ENCODE results near the gene CXCL17.

The CXCL17 gene

DNA sequence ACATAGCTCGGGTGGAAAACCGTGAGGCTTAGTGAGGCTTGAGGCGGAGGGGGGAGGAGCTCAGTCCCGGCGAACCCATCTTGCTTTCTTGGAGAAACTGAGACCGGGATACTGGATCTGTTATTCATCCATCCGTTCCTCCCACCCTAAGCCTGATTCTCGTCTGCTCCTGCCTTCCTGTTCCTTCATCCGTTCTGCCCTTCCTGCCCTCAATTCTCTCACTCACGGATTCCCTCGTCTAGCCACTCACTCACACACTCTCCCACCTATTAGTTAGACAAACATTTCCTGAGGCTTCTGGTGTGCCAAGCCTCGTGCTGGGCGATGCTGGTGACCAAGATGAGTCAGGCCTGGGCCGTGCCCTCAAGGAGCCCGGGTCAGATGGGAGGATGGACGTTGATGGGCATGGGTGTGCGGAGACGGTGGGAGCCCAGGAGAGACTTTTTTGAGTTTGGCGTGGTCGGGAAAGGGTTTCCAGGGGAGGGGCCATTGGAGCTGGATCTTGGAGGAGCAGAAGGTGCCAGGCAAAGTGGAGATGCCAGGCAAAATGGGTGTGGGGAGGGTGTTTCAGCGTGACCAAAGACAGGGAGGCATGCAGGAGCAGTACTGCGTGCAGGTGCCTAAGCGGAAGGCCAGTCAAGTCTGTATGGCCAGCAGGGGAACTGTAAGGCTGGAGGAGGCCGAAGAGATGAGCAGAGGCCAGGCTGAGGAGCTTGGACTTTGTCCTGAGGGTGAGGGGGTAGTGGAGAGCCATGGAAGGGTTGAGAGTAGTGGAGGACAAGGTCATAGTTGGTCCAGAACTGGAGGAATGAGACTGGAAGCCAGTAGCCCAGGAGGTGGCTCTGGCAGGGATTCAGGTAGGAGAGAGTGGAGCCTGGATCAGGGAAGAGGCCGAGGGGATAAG is 45.2 kb downstream of the CXCL17 start:
- DNase-seq (ENCODE audit: low read depth, low spot score) = no peak

DNA sequence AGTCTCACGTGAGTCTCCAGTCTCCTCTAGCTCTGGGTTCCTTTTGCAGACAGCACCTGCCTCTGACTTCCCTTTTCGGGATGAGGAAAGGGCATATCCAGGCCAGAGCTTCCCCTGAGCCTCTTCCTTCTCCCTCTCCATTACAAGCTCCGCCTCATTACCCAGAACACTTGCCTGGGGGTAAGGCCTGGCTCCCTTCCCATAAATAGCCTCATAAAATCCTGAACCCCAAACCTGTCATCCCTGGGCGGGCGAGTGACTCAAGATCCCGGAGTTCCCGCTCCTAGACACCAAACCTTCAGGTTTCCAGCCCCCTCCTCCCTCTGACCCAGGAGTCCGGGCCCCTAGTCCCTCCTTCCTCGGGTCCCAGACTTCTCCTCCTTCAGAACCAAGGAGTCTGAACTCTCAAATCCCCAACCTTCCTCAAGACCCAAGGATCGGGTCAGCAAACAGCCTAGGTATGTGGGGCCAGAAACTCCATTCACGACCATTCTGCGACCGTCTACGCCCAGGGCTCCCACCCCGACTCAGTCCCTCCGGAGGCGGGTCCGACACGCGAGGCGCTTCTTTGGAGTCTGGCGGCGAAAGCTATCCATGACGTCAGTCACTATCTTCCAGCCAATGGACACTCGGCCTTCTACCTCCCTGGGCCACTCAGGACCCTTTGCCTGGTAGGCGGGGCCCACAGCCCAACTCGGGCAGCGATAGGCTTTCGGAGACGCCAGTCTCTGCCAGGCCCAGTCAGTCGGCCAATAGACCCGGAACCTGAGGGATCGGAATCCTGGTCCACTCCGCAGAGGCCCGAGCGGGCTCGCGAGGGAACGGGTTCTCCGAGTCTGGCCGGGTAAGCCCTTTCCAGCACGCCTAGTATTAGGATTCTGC is 46.1 kb downstream of the CXCL17 start:
- peak; percentile 83 for DNase-seq (ENCODE audit: low read depth, low spot score)

DNA sequence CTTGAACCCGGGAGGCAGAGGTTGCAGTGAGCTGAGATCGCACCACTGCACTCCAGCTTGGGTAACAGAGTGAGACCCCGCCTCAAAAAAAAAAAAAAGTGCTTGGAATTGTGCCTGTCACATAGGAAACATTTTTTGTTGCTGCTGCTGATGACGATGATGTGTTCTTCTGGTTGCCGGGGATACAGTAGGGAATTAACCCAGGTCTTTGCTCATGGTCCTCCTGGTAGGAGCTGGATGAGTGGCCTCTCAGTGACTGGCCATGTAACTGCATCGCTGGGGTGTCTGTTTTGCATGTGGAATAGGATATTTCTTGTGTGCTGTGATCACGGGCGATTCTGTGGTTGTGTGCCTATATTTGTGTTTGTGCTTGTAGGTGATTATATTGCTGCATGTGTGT is 48.0 kb downstream of the CXCL17 start:
- DNase-seq (ENCODE audit: low read depth, low spot score) = no peak

DNA sequence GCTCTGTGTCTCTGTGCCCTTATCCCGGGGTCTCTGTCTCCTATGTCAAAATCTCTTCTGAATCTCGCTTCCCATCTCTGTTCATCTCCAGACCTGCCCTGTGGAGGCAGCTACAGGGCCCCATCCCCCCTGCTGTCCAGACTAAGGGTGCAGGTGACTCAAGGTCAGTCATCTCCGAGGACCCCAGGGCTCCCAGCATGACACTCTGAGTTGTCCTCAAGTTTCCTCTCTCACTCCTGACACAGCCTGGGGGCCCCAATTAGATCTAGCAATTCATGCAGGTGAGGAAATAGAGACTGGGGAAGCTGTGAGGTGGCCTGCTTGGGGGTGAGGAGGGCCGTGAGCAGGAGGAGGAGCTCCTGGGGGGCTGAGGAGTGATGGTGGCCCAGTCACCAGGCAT is 50.6 kb downstream of the CXCL17 start:
- DNase-seq (ENCODE audit: low read depth, low spot score) = no peak

DNA sequence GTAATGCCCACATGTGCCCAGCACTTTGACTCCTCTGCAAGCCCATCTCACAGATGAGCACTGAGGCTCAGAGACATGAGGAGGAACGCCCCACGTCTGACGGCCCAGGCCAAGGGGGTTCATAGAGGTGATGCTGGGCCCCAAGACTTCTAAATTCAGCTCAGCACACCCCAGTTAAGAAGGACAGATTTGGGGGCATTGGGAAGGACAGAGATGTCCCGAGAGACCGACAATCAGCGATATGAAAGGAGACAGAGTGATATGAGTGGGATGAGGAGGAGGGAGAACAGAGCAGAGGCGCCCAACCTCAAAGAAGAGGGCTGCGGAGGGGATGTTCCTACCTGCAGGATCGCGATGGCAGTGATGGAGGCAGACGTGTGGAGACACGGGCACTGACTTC is 52.8 kb downstream of the CXCL17 start, which contains the start of gene CNFN:
Gene CNFN (minus strand): TSS at position 399 of the 400 bp plus-strand sequence. CDS start 1,260 bp downstream, outside the sequence.
- DNase-seq (ENCODE audit: low read depth, low spot score) = no peak

DNA sequence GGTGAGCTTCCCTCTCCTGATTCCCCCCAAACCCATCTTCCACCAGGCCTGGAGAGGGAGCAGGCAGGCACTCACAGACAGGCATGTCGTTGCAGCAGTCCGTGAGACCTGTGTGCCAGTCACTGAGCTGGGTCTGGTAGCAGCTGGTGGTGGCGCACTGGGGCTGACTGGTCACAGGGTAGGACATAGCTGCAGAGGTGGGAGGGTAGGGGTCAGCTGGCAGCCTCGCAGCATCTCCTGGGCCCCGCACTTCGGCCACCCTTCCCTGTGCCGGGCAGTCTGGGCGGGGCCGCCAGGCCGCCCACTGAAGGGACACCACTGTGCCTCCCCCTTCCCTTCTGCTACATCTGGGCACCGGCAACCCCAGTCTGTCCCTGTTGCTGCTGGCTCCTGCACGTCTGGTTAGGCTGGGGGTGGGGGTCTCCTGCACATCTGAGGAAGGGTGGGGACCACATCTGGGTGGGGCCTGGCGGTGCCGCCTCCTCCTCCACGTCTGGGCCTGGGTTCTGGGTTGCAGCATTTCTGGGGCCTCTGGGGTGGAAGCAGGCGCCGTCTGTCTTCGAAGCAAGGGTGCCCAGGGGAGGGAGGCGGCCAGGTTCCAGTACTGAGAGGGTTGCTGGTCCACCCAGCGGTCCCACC is 53.8 kb downstream of the CXCL17 start:
- DNase-seq (ENCODE audit: low read depth, low spot score) = no peak

DNA sequence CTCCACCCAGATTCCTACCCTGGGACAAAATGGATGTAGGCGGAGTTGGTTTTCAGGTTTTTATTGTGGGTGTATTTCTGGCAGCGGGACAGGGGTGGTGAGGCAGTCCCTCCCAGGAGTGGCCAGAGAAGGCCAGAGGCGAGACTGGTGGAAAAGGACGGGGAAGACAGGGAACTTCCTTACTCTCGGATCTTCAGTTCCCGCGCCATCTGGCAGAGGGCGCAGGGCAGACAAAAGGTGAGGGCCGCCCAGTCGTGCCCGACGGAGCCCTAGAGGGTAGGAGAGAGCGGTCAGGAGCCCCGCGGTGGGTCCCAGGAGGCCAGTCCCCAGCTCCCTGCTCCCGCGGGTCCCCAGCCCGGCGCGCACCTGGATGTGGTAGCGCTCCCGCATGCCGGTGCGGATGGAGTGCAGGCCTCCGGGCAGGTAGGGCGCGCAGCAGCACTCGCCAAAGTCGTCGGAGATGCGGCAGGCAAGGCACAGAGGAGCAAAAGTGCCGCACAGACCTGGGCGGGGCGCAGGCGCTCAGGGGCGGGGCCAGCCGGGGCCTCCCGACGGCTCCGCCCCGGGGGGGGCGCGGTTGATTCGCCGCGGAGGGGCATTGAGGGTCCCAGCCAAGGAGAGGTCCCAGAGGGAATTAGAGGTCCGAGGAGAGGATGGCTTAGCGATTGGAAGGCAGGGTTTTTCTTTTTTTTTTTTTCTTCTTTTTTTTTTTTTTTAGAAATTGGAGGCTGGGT is 55.6 kb downstream of the CXCL17 start:
- peak; percentile 13 for DNase-seq (ENCODE audit: low read depth, low spot score)

DNA sequence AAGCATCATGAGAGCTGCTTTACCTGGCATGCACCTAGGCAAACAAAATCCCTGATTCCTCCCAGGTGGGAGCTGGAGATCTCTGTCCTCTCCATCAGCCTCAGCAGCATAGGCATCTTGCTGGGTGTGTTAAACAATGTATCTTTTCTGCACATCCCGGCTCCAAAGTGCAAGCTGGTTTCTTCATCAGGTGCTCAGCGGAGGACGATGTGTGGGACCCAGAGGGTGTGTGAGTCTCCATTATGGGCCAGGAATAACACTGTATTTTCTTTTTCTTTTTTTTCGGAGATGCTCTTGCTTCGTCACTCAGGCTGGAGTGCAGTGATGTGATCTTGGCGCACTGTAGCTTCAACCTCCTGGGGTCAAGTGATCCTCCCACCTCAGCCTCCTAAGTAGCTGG is 62.6 kb downstream of the CXCL17 start:
- no peak for DNase-seq (ENCODE audit: low read depth, low spot score)

Measured in activated CD4-positive, CD25-positive, alpha-beta regulatory T cell treated with anti-CD3 and anti-CD28 coated beads, Interleukin-2, amount 50 U/mL, for 16 hours (primary cell).